ENCODE data around the gene GCKR.

The GCKR gene

DNA sequence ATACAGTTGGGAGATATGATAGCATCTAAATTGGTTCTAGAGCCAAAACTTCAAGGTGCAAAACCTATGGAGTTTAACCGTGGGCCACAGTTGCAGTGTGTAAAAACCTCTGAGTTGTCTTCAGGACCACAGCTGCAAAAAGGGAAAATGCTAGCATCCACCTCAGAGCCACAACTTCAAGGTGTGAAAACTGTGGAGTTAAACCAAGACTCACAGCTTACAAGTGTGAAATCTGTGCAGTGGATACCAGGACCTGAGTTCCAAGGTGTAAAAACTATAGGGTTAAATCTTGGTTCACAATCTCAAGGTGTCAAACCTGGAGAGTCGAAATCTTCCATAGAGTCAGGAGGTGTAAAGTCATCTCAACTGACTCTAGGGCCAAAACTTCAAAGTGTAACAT is 75.8 kb downstream of the GCKR start:
- DNase-seq (ENCODE audit: low spot score) = no peak

DNA sequence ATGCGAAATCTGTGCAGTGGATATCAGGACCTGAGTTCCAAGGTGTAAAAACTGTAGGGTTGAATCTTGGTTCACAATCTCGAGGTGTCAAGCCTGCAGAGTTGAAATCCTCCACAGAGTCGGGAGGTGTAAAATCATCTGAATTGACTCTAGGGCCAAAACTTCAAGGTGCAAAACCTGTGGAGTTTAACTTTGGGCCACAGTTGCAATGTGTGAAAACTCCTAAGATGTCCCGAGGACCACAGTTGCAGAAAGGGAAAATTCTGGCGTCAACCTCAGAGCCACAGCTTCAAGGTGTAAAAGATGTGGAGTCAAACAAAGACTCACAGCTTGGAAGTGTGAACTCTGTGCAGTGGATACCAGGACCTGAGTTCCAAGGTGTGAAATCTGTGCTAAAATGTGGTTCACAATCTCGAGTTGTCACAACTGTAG is 76.4 kb downstream of the GCKR start:
- DNase-seq (ENCODE audit: low spot score) = no peak

Data from germinal center (tissue), 1 donor.